Esophagus squamous epithelium (tissue), 4 donors: ENCODE measurements around the gene BRD7.

ENCODE experiments used
- POLR2A ChIP-seq, 4 donors: fragments of 450-650 bp; IDR thresholded peaks; one replicate each; pipeline ENCODE4 v1.6.1; 2017; ENCODE audit warnings: antibody characterized with exemption in 4 of 4, mild to moderate bottlenecking in 4 of 4, moderate library complexity in 3 of 4
- TF ChIP-seq, protein P1 (sequence below), 6 experiments: fragments of 450-650 bp in 4 of 6; fragments of 200-600 bp in 2 of 6; sonication (generic) in 2 of 6; IDR thresholded peaks; one replicate each; pipeline ENCODE4 v1.5.1; 2016 to 2019; ENCODE audit warnings: antibody characterized with exemption in 6 of 6, mild to moderate bottlenecking in 4 of 6, moderate library complexity in 4 of 6

DNA sequence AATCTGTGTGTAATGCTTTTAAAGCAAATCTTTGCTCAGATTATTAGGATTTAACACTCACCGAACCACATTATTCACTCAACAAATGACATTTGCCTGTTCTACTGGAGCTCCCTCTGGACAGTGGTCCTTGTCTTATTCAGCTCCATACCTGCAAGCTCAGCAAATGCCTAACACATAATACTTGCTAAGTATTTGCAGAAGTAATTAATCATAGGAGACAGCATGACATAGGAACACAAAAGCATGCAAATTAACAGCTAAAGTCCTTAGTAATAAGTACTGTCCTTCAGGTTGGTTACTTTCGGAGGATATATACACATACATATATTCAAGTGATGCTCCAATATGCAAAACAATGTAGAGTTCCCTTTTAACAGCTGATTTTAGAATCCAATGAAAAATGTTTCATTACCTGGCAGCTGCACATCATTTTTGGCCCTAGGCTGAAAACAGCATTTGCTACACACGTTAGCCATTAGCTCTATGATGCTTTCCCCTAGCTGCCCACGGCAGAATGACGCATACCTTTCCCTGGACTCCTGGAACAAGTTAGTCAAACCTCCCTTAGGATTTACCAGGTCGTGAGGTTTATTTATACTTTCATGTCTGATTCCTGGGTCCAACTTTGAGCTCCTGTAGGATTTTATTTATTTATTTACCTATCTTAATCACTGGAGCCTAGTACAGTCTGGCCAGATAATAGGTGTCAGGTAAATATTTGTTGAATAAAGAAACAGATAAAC is 8.6 kb downstream of the BRD7 start:
- no peak for TF ChIP-seq POLR2A (IDR thresholded peaks at IDR 0.05)
- TF ChIP-seq, protein P1, sequence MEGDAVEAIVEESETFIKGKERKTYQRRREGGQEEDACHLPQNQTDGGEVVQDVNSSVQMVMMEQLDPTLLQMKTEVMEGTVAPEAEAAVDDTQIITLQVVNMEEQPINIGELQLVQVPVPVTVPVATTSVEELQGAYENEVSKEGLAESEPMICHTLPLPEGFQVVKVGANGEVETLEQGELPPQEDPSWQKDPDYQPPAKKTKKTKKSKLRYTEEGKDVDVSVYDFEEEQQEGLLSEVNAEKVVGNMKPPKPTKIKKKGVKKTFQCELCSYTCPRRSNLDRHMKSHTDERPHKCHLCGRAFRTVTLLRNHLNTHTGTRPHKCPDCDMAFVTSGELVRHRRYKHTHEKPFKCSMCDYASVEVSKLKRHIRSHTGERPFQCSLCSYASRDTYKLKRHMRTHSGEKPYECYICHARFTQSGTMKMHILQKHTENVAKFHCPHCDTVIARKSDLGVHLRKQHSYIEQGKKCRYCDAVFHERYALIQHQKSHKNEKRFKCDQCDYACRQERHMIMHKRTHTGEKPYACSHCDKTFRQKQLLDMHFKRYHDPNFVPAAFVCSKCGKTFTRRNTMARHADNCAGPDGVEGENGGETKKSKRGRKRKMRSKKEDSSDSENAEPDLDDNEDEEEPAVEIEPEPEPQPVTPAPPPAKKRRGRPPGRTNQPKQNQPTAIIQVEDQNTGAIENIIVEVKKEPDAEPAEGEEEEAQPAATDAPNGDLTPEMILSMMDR (IDR thresholded peaks at IDR 0.05), result no peak
